ENCODE results near the gene WDR4.
"Not testable (repeated sequence)": the region's sequence is repeated elsewhere in the genome, so short reads cannot be mapped to it uniquely, and the experiment has no call there.

WDR4 gene

DNA sequence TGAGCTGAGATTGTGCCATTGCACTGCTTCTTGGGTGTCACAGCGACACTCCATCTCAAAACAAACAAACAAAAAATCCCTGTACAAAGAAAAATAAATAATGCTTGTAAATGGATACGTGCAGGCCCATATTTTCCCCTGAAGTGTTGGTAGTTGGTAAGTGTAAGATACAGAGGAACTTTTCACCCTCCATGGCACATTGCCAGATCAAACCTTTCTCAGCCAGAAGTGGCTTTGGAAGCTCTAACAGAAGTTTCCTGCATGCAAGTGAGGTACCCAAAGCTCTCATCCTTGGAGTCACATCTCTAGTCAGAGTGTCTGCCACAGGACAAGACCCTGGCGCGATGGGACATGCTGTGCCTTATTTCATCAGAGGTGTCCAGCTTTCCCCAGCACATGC, 21.1 kb upstream of the WDR4 start:
- H3K4me3 ChIP-seq (ENCODE audit: low read length), result no peak overlapping the region
- TF ChIP-seq, protein P1, sequence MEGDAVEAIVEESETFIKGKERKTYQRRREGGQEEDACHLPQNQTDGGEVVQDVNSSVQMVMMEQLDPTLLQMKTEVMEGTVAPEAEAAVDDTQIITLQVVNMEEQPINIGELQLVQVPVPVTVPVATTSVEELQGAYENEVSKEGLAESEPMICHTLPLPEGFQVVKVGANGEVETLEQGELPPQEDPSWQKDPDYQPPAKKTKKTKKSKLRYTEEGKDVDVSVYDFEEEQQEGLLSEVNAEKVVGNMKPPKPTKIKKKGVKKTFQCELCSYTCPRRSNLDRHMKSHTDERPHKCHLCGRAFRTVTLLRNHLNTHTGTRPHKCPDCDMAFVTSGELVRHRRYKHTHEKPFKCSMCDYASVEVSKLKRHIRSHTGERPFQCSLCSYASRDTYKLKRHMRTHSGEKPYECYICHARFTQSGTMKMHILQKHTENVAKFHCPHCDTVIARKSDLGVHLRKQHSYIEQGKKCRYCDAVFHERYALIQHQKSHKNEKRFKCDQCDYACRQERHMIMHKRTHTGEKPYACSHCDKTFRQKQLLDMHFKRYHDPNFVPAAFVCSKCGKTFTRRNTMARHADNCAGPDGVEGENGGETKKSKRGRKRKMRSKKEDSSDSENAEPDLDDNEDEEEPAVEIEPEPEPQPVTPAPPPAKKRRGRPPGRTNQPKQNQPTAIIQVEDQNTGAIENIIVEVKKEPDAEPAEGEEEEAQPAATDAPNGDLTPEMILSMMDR (conservative IDR thresholded peaks at IDR 0.05; ENCODE audit: low read length), result no peak
- no peak for DNase-seq (ENCODE audit: low read depth)

- H3K4me3 ChIP-seq (ENCODE audit: low read length), result peak within 1 kb of the TSS; percentile 77
- TF ChIP-seq, protein P1 (conservative IDR thresholded peaks at IDR 0.05; ENCODE audit: low read length), result no peak
Measured at GRCh38 chr21:42892931-42893755, 13.8 kb upstream of the WDR4 start, which contains the start of gene NDUFV3. NDUFV3 (plus strand) TSS chr21:42893309; CDS start chr21:42893334, 25 bp downstream.

GRCh38 chr21:42892582-42892930, 13.2 kb upstream of the WDR4 start:
- no peak for DNase-seq (ENCODE audit: low read depth)
- TF ChIP-seq, protein P1 (conservative IDR thresholded peaks at IDR 0.05; ENCODE audit: low read length), result no peak
- H3K4me3 ChIP-seq (ENCODE audit: low read length), result peak overlapping the region; percentile 77

More at GRCh38 chr21:42892931-42893755, 13.8 kb upstream of the WDR4 start, which contains the start of gene NDUFV3:
- peak; percentile 97 for DNase-seq (ENCODE audit: low read depth)

DNA sequence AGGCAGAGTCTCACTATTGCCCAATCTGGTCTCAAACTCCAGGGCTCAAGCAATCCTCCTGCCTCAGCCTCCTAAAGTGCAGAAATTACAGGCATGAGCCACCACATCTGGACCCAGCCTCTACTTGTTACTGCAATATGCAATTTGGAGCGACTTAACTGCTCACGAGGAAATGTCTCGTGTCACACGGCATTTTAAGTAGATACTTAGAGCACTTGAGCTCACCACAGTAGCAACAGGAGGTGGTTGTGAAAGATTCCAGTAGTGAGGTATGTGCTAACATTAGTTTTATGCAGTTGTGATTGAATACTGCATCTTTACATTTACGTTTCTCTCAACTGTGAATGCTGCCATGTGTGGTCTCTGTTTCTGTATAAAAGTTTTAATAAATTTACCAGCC, 8.0 kb upstream of the WDR4 start:
- no peak for DNase-seq (ENCODE audit: low read depth)
- H3K4me3 ChIP-seq (ENCODE audit: low read length), result no peak overlapping the region
- TF ChIP-seq, protein P1 (conservative IDR thresholded peaks at IDR 0.05; ENCODE audit: low read length), result no peak

DNA sequence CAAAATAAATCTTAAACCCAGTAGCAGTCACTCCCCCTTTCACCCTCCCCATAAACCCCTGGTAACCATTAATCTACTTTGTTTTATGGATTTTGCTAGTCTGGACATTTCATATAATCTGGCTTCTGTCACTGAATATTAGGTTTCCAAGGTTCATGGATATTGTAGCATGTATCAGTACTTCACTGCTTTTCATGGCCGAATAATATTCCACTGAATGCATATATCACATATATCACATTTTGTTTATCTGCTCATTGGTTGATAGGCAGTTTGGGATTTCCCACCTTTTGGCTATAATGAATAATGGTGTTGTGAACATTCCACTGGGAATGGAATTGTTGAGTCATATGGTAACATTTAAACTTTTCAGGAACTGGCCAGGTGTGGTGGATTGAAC, 4.6 kb upstream of the WDR4 start:
- no peak overlapping the region for H3K4me3 ChIP-seq (ENCODE audit: low read length)
- DNase-seq (ENCODE audit: low read depth), result no peak
- TF ChIP-seq, protein P1 (conservative IDR thresholded peaks at IDR 0.05; ENCODE audit: low read length), result no peak

- no peak for DNase-seq (ENCODE audit: low read depth)
- peak overlapping the region; percentile 63 for H3K4me3 ChIP-seq (ENCODE audit: low read length)
- TF ChIP-seq, protein P1 (conservative IDR thresholded peaks at IDR 0.05; ENCODE audit: low read length), result no peak
Measured at GRCh38 chr21:42880352-42880751, 1.0 kb upstream of the WDR4 start.

GRCh38 chr21:42878678-42878992, 704 bp downstream of the WDR4 start:
- DNase-seq (ENCODE audit: low read depth), result no peak
- TF ChIP-seq, protein P1 (conservative IDR thresholded peaks at IDR 0.05; ENCODE audit: low read length), result no peak
- peak overlapping the region; percentile 63 for H3K4me3 ChIP-seq (ENCODE audit: low read length)

- not testable (repeated sequence) for DNase-seq (ENCODE audit: low read depth); H3K4me3 ChIP-seq (ENCODE audit: low read length)
Measured at GRCh38 chr21:42875811-42876210, 3.5 kb downstream of the WDR4 start.
